Activated CD8-positive, alpha-beta memory T cell treated with anti-CD3 and anti-CD28 coated beads, Interleukin-2, amount 10 ng/mL, durations not matched to agents 7 days and 5 days (primary cell): ENCODE measurements around the gene RAMACL. TPM values are rescaled to one million over a fixed set of nuclear protein-coding genes. Genes with fewer than 3 reads are reported as not detected.
"Not testable (repeated sequence)": the region's sequence is repeated elsewhere in the genome, so short reads cannot be mapped to it uniquely, and the experiment has no call there.

Source experiments
- ATAC-seq: fragments of 150-1000 bp; cut with Tn5 transposase; one replicate; pipeline ENCODE4 v1.10.0; 2021; ENCODE audit warnings: moderate library complexity
- CTCF ChIA-PET: fragments of 350-600 bp; sonication (Branson Sonifier 250); formaldehyde crosslinking; loops from one replicate; lab custom pipeline; 2021; ENCODE audit warnings: antibody characterized with exemption; lab: Charles Lee
- DNase-seq: peaks from one replicate; pipeline ENCODE4 v3.0.0-alpha.2; 2020
- H3K27ac Mint-ChIP-seq: one replicate; pipeline ENCODE4 v1.8.0; 2021; ENCODE audit warnings: mild to moderate bottlenecking, mixed read lengths
- H3K27me3 Mint-ChIP-seq: one replicate; pipeline ENCODE4 v1.8.0; 2021; ENCODE audit warnings: mixed read lengths
- H3K36me3 Mint-ChIP-seq: one replicate; pipeline ENCODE4 v1.8.0; 2021; ENCODE audit warnings: mild to moderate bottlenecking, mixed read lengths
- H3K4me1 Mint-ChIP-seq: one replicate; pipeline ENCODE4 v1.8.0; 2021; ENCODE audit warnings: mixed read lengths
- H3K4me3 Mint-ChIP-seq: one replicate; pipeline ENCODE4 v1.8.0; 2021; ENCODE audit warnings: mild to moderate bottlenecking, moderate library complexity, mixed read lengths
- H3K9me3 Mint-ChIP-seq: one replicate; pipeline ENCODE4 v1.8.0; 2022; ENCODE audit warnings: low read depth, mixed read lengths
- total RNA-seq, 2 experiments: library from RNA; stranded (reverse); gene quantifications; one replicate each; pipeline ENCODE4 v1.2.3, GENCODE V29; 2021

The RAMACL gene
- total RNA-seq: under 1 TPM; 0.14 to 0.29 TPM

- DNase-seq (peak; percentile 61), ATAC-seq (peak; percentile 95)
- H3K36me3 Mint-ChIP-seq: no peaks in the 10 kb centered on the region
- H3K4me1 Mint-ChIP-seq: peaks cover 18% of the 10 kb centered on the region
- no peak within 1 kb of the TSS for H3K27ac Mint-ChIP-seq
- no peak within 1 kb of the TSS for H3K4me3 Mint-ChIP-seq
- H3K9me3 Mint-ChIP-seq: no peaks in the 10 kb centered on the region
- CTCF ChIA-PET: no interaction called here
- H3K27me3 Mint-ChIP-seq: no peaks in the 10 kb centered on the region
Observed at GRCh38 chr6:166586424-166587156, at the start of gene RAMACL. TSS of gene RAMACL (minus strand) at chr6:166586678. CDS start at chr6:166586477, 201 bp downstream.

DNA sequence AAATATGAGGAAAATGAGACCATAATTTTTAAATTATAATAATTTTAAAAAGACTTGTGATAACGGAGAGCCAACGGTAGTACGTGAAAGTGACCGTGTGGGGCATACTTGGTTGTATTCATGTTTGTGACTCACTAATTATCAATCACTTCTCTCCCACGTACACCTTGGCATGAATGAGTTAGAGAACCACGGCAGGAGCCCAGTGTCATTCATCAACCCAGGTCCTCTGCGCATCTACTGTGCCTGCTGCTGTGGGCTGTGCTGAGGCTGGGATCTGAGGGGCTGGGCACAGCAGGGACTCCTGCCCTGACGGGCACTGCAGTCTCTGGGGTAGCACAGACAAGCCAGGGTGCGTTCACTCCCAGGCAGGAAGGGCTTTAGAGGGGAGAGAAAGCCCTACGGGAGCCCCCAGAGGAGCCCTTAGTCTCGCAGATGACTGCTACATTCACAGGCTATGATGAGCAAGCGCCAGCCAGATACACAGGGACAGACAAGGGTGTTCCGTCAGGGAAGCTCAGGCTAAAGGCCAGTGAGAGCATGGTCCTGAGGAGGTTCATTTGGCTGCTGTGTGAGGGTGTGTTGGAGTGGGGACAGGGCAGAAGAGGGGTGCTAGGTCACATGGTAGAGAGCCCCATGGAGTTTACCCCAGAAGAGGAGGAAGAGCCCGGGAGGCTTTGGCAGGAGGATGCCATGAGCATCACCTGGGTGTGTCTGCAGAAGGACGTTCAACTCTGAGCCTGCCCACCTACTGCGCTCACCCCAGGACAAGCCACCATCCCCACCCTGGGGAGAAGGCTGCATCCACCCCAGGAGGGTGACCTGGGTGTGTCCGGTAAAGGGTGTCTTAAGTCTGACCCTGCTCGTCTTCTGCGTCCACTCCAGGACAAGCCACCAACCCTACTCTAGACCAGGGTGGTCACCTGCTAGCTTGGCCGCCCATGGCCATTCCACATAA lies 48.8 kb upstream of the RAMACL start:
- ATAC-seq (no peak), DNase-seq (no peak)
- H3K4me1 Mint-ChIP-seq: peaks cover 3% of the 10 kb centered on the region
- peaks cover 48% of the 10 kb centered on the region for H3K27me3 Mint-ChIP-seq
- H3K4me3 Mint-ChIP-seq: no peak overlapping the region
- no peak overlapping the region for H3K27ac Mint-ChIP-seq
- no peaks in the 10 kb centered on the region for H3K36me3 Mint-ChIP-seq
- H3K9me3 Mint-ChIP-seq: no peaks in the 10 kb centered on the region
- CTCF ChIA-PET: no interaction called here

- H3K27ac Mint-ChIP-seq, H3K4me1 Mint-ChIP-seq, ATAC-seq, H3K9me3 Mint-ChIP-seq, DNase-seq, CTCF ChIA-PET, H3K4me3 Mint-ChIP-seq, H3K36me3 Mint-ChIP-seq: not testable (repeated sequence)
- peaks cover 49% of the 10 kb centered on the region for H3K27me3 Mint-ChIP-seq
Observed at GRCh38 chr6:166634581-166634980, 48.1 kb upstream of the RAMACL start.

DNA sequence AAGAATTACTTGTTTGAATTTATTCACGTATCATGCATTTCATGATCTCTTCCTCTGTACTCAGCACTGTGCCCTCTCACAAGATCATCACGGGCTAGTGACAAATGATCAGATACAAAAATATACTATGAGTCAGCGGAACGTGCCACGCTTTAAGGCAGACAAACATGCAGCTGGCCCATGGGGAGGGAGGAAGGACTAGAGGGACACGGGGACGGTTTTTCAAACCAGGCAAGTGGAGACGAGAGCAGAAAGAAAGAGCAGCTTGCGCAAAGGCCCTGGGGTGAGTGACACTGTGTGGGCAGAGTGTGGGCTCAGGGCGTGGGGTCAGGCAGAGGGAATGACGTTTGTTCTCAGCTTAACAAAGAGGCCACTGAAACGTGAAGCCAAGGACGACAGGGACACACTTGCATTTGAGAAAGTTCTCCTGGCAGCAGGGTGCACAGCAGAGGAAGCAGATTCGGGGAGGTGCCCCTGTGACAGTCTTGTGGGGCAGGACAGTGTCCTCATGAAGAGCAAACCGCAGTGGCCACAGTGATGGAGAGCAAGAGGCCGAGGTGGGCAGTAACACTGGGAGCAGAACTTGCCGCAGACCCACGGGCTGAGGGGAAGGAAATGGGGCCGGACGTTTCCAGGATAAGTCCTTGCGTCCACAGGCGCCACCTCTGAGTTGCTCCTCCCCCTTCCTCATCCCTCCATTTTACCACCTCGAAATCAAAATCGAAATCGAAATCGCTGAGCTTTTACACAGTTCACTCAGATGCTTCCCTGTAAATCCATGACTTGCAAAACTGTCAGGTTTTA lies 47.5 kb upstream of the RAMACL start:
- no peak for ATAC-seq
- CTCF ChIA-PET: interaction anchor here (1.6 kb wide), 1 partner anchor 13 kb away, joined by 3 read pairs; no protein-coding TSS in a partner anchor
- no peak overlapping the region for H3K27ac Mint-ChIP-seq
- H3K4me3 Mint-ChIP-seq: no peak overlapping the region
- peaks cover 49% of the 10 kb centered on the region for H3K27me3 Mint-ChIP-seq
- H3K36me3 Mint-ChIP-seq: no peaks in the 10 kb centered on the region
- no peak for DNase-seq
- H3K9me3 Mint-ChIP-seq: no peaks in the 10 kb centered on the region
- peaks cover 8% of the 10 kb centered on the region for H3K4me1 Mint-ChIP-seq

GRCh38 chr6:166632731-166633130 lies 46.3 kb upstream of the RAMACL start:
- ATAC-seq: no peak
- Mint-ChIP-seq H3K4me3 (no peak overlapping the region), H3K4me1 (peaks cover 15% of the 10 kb centered on the region), H3K27ac (no peak overlapping the region), H3K27me3 (peaks cover 52% of the 10 kb centered on the region), H3K36me3 (no peaks in the 10 kb centered on the region), H3K9me3 (no peaks in the 10 kb centered on the region)
- CTCF ChIA-PET: interaction anchor here (1.6 kb wide), 1 partner anchor 12 kb away, joined by 3 read pairs; no protein-coding TSS in a partner anchor
- no peak for DNase-seq

GRCh38 chr6:166630462-166630861 lies 44.0 kb upstream of the RAMACL start:
- H3K9me3 Mint-ChIP-seq: no peaks in the 10 kb centered on the region
- no peak overlapping the region for H3K27ac Mint-ChIP-seq
- H3K4me1 Mint-ChIP-seq: peaks cover 21% of the 10 kb centered on the region
- peaks cover 52% of the 10 kb centered on the region for H3K27me3 Mint-ChIP-seq
- no peak for DNase-seq
- CTCF ChIA-PET: interaction anchor here (1.2 kb wide), 1 partner anchor 144 kb away, joined by 3 read pairs; no protein-coding TSS in a partner anchor
- no peak for ATAC-seq
- no peaks in the 10 kb centered on the region for H3K36me3 Mint-ChIP-seq
- H3K4me3 Mint-ChIP-seq: no peak overlapping the region

DNA sequence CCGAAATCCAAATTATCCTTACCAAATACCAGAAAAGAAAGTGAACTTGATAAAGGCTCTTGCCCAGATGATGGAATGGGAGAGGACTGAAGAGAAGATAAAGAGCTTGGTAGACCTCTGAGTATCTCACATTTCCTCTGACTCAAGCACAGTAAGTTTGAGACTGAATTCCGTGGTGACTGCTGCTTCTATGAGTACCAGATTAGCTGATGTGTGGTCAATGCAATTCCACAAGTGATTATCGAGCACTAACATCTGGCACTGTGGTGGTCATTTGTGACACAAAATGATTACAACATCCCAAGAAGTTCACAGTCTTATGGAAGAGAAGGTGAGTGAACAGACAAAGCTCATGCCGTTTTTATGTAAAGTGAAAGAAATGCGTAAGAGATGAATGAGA lies 43.1 kb upstream of the RAMACL start:
- CTCF ChIA-PET: interaction anchor here (0.5 kb wide), 1 partner anchor 8 kb away, joined by 3 read pairs; no protein-coding TSS in a partner anchor
- peaks cover 57% of the 10 kb centered on the region for H3K27me3 Mint-ChIP-seq
- H3K9me3 Mint-ChIP-seq: no peaks in the 10 kb centered on the region
- H3K36me3 Mint-ChIP-seq: no peaks in the 10 kb centered on the region
- H3K27ac Mint-ChIP-seq: no peak overlapping the region
- ATAC-seq: no peak
- no peak overlapping the region for H3K4me3 Mint-ChIP-seq
- no peak for DNase-seq
- peaks cover 21% of the 10 kb centered on the region for H3K4me1 Mint-ChIP-seq

DNA sequence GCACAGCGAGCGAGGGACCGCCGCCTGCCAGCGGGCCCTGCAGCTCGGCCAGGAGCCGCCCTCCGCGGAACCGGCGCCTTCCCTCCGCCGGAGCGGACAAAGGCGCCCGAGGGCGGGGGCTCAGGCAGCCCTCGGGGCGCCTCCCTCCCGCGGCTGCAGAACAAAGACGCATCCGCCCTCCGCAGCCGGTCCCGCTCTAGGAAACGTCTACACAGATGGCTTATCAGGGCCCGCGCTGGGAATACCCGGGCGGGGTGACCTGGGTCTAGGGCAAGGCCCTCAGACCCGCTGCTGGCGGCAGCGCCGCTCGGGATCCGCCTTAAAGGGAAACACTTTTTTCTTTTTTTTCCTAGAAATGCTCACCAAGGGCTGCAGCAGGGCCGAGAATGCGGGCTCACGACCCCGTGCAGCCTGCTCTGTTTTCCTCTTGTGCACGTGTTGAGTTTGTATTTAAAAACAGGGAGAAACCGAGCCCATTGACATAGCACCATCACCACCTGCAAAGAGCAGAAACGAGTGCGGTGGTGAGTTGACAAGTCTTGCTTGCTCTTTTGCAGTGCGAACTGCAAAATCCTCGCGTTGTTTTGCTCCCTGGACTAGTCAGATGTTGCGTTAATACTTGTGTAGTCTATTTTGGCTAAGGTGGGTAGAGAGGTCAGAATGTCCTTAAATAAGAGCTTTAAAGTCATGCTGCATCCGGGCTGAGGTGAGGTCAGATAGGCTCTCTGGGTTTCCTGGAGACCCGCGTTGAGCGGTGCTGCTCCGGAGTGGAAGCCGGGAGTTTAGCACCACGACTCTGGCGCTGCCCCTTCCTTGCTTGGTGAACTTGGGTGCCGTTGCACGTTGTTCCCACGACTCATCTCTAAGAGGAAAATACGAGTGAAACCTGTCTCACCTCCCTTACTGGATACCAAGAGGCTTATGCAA lies 41.7 kb upstream of the RAMACL start:
- CTCF ChIA-PET: interaction anchor here (1.0 kb wide), 1 partner anchor 15 kb away, joined by 3 read pairs; no protein-coding TSS in a partner anchor
- Mint-ChIP-seq H3K27me3 (peaks cover 63% of the 10 kb centered on the region), H3K27ac (peak overlapping the region; percentile 76), H3K9me3 (no peaks in the 10 kb centered on the region), H3K4me3 (peak overlapping the region; percentile 71), H3K36me3 (no peaks in the 10 kb centered on the region), H3K4me1 (peaks cover 21% of the 10 kb centered on the region)
- ATAC-seq (peak; percentile 26), DNase-seq (peak; percentile 66)

DNA sequence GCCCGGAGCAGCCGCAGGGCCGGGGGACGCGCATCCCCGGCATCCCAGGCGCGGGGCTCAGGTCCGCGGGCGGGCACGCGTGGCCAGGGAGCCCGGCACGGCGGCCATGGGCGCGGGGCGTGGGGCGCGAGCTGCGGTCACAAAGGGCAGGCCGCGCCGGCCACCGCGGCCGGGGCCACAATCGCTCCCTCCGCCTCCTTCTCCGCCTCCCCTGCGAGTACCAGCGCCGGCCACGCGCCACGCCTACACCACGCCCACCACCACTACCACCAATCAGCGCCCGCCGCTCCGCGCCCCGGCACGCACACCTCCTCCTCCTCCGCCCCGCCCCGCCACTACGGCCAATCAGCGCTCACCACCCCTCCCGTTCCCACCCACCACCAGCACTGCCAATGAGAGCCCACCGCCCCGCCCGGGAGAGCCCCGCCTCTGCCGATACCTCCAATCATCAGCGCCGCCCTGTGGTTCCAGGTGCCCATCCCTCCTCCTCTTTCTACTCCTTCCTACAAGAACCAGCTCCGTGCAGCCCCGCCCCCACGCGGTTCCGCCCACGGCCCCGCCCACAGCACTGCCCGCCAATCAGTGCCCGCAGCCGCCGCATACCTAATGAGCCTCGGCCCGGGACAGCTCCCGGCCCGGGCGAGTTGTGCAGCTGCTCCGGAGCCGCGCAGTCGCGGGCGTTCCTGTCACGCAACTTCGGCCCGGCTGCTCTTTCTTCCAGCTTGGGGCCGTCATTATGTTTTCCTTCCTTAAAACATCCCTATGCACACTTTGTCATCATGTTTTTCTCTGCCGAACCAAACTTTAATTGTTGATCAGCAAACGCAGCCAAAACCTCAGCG lies 40.8 kb upstream of the RAMACL start, which contains the start of gene RPS6KA2:
Gene RPS6KA2, minus strand, starts transcription at position 219 of the 842 bp plus-strand sequence. CDS start 232 bp downstream, outside the sequence.
- CTCF ChIA-PET: interaction anchor here (0.7 to 1.0 kb wide), 4 partner anchors 14 to 313 kb away, joined by 3 read pairs; no protein-coding TSS in a partner anchor
- ATAC-seq (peak; percentile 94), DNase-seq (peak; percentile 100)
- Mint-ChIP-seq H3K27me3 (peaks cover 66% of the 10 kb centered on the region), H3K4me1 (peaks cover 21% of the 10 kb centered on the region), H3K36me3 (no peaks in the 10 kb centered on the region), H3K27ac (peak within 1 kb of the TSS; percentile 76), H3K4me3 (peak within 1 kb of the TSS; percentile 71), H3K9me3 (no peaks in the 10 kb centered on the region)

- Mint-ChIP-seq H3K4me1 (peaks cover 21% of the 10 kb centered on the region), H3K4me3 (peak overlapping the region; percentile 70), H3K27me3 (peaks cover 64% of the 10 kb centered on the region), H3K27ac (no peak overlapping the region), H3K36me3 (no peaks in the 10 kb centered on the region), H3K9me3 (no peaks in the 10 kb centered on the region)
- CTCF ChIA-PET: interaction anchor here (0.8 kb wide), 1 partner anchor 211 kb away, joined by 3 read pairs; no protein-coding TSS in a partner anchor
- peak; percentile 51 for DNase-seq
- ATAC-seq: no peak
Observed at GRCh38 chr6:166626177-166627032, 39.9 kb upstream of the RAMACL start.
